ENCODE results near the gene PARD3B.

DNA sequence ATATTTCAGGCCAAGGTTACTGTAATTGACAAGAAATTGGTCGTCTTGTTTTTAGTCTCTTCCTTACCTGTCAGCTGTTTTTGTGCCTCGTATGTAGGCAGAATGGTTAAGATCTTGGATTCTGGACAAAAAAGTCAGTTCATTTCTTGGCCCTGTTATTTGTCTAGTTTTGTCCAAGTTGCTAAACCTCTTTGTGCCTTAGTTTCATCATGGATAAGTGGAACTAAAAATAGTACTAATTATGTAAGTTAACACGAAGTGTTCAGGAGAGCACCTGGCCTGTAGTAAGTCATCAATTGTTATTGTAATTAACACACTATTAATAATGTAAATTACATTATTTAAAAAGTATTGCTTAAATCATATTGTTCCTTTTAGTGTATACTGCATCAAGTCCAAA is 148.0 kb downstream of the PARD3B start:
- TF ChIP-seq, protein P1, sequence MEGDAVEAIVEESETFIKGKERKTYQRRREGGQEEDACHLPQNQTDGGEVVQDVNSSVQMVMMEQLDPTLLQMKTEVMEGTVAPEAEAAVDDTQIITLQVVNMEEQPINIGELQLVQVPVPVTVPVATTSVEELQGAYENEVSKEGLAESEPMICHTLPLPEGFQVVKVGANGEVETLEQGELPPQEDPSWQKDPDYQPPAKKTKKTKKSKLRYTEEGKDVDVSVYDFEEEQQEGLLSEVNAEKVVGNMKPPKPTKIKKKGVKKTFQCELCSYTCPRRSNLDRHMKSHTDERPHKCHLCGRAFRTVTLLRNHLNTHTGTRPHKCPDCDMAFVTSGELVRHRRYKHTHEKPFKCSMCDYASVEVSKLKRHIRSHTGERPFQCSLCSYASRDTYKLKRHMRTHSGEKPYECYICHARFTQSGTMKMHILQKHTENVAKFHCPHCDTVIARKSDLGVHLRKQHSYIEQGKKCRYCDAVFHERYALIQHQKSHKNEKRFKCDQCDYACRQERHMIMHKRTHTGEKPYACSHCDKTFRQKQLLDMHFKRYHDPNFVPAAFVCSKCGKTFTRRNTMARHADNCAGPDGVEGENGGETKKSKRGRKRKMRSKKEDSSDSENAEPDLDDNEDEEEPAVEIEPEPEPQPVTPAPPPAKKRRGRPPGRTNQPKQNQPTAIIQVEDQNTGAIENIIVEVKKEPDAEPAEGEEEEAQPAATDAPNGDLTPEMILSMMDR (IDR thresholded peaks at IDR 0.05; ENCODE audit: low read depth, low read length, poor library complexity, severe bottlenecking) = no peak
- no peak for TF ChIP-seq EZH2phosphoT487 (IDR thresholded peaks at IDR 0.05; ENCODE audit: borderline replicate concordance, low read length)
